HCT116 (cell line): ENCODE measurements around the gene PITPNM1. TPM values are rescaled to one million over a fixed set of nuclear protein-coding genes. Genes with fewer than 3 reads are reported as not detected.

ENCODE experiments used
- ATAC-seq: fragments of 200-7000 bp; cut with Tn5 transposase; 2 replicates; pipeline ENCODE4 v1.9.1; 2020; ENCODE audit warnings: mild to moderate bottlenecking, moderate library complexity
- BruUV-seq: library from RNA; stranded (reverse); fragments of 400-500 nt; replicated peaks from 2 replicates; lab custom pipeline; 2021; lab: Mats Ljungman, UMichigan
- CTCF ChIA-PET: fragments of 300-600 bp; sonication (Branson Sonifier 250); formaldehyde crosslinking; loops from one replicate; lab custom pipeline; 2021; ENCODE audit warnings: antibody characterized with exemption; lab: Charles Lee
- POLR2A ChIA-PET: fragments of 300-600, 350-600 bp; sonication (Branson Sonifier 250); formaldehyde crosslinking; loops from one replicate; lab custom pipeline; 2021; ENCODE audit warnings: antibody characterized with exemption; lab: Charles Lee
- RAD21 ChIA-PET, 2 experiments: fragments of 300-600 bp; sonication (Branson Sonifier 250); formaldehyde crosslinking; loops; one replicate each; lab custom pipeline; 2023; ENCODE audit warnings: low total read pairs in 2 of 2; ENCODE audit not compliant: uncharacterized antibody in 2 of 2, unreplicated experiment in 2 of 2, low non-redundant PET in 1 of 2; lab: Charles Lee
- DNase-seq: peaks from one replicate; pipeline ENCODE4 v3.0.0-alpha.2; 2010; ENCODE audit warnings: low read depth, low spot score
- H2AFZ ChIP-seq: fragments of 200-600 bp; shearing (Covaris generic), sonication (generic); 2 replicates; pipeline ENCODE4 v1.6.1; 2017; ENCODE audit warnings: low read depth, mixed run types, mixed read lengths, antibody characterized with exemption, low read length; ENCODE audit not compliant: poor library complexity, severe bottlenecking
- H3K27ac ChIP-seq: 2 replicates; pipeline ENCODE4 v1.5.1; 2012; ENCODE audit warnings: low read depth, low read length
- H3K27me3 ChIP-seq: fragments of 200-600 bp; sonication (generic); 2 replicates; pipeline ENCODE4 v1.6.1; 2016; ENCODE audit warnings: mixed run types, low read length, mixed read lengths; ENCODE audit not compliant: insufficient read depth
- H3K36me3 ChIP-seq, 2 experiments: fragments of 200-500 bp in 1 of 2; fragments of 200-600 bp in 1 of 2; sonication (Bioruptor generic) in 1 of 2; sonication (generic) in 1 of 2; 2 replicates each; pipeline versions ENCODE4 v1.5.1 to v1.6.1; 2014 to 2016; ENCODE audit warnings: low read length in 2 of 2, inconsistent platforms in 1 of 2, mixed read lengths in 1 of 2, mixed run types in 1 of 2; ENCODE audit not compliant: insufficient read depth in 2 of 2, control insufficient read depth in 1 of 2
- H3K4me1 ChIP-seq, 2 experiments: fragments of 200-600 bp in 1 of 2; sonication (generic) in 1 of 2; 2 replicates each; pipeline versions ENCODE4 v1.5.1 to v1.6.1; 2012 to 2017; ENCODE audit warnings: low read length in 2 of 2, inconsistent platforms in 1 of 2, mild to moderate bottlenecking in 1 of 2, mixed read lengths in 1 of 2, mixed run types in 1 of 2, moderate library complexity in 1 of 2; ENCODE audit not compliant: insufficient read depth in 2 of 2, control insufficient read depth in 1 of 2
- H3K4me2 ChIP-seq: fragments of 200-600 bp; sonication (generic); 2 replicates; pipeline ENCODE4 v1.6.1; 2017; ENCODE audit warnings: mixed run types, low read length, mixed read lengths
- H3K4me3 ChIP-seq, 2 experiments: fragments of 200-600 bp in 1 of 2; sonication (generic) in 1 of 2; replicated peaks in 1 of 2; 2 replicates each; pipeline ENCODE4 v1.5.1; 2011 to 2016; ENCODE audit warnings: low read length in 2 of 2, control low read depth in 1 of 2, low read depth in 1 of 2, mild to moderate bottlenecking in 1 of 2, mixed read lengths in 1 of 2, mixed run types in 1 of 2
- H3K79me2 ChIP-seq: fragments of 200-600 bp; sonication (generic); 2 replicates; pipeline ENCODE4 v1.6.1; 2017; ENCODE audit warnings: mild to moderate bottlenecking, mixed run types, low read length, moderate library complexity, mixed read lengths; ENCODE audit not compliant: insufficient read depth
- H3K9ac ChIP-seq: fragments of 200-600 bp; sonication (generic); 2 replicates; pipeline ENCODE4 v1.6.1; 2016; ENCODE audit warnings: low read length, mixed read lengths
- H3K9me2 ChIP-seq: fragments of 200-600 bp; sonication (generic), shearing (Covaris generic); 2 replicates; pipeline ENCODE4 v1.6.1; 2017; ENCODE audit warnings: mixed run types, mild to moderate bottlenecking, moderate library complexity; ENCODE audit not compliant: insufficient read depth
- H3K9me3 ChIP-seq, 2 experiments: fragments of 200-500 bp in 1 of 2; fragments of 200-600 bp in 1 of 2; sonication (Bioruptor generic) in 1 of 2; sonication (generic) in 1 of 2; 2 replicates each; pipeline ENCODE4 v1.6.1; 2014 to 2017; ENCODE audit warnings: low read length in 2 of 2, mixed read lengths in 2 of 2, inconsistent platforms in 1 of 2, low read depth in 1 of 2, mild to moderate bottlenecking in 1 of 2, mixed run types in 1 of 2, moderate library complexity in 1 of 2; ENCODE audit not compliant: control insufficient read depth in 1 of 2, insufficient read depth in 1 of 2
- H4K20me1 ChIP-seq: fragments of 200-600 bp; sonication (generic), shearing (Covaris generic); 2 replicates; pipeline ENCODE4 v1.6.1; 2017; ENCODE audit warnings: mixed run types, mild to moderate bottlenecking, moderate library complexity; ENCODE audit not compliant: insufficient read depth
- CBX3 ChIP-seq: IDR thresholded peaks from 2 replicates; pipeline ENCODE4 v1.6.1; 2012; ENCODE audit warnings: low read depth
- EGR1 ChIP-seq: IDR thresholded peaks from 2 replicates; pipeline ENCODE4 v1.6.1; 2012; ENCODE audit warnings: low read depth
- ELF1 ChIP-seq: IDR thresholded peaks from 2 replicates; pipeline ENCODE4 v1.6.1; 2012; ENCODE audit warnings: low read depth, borderline replicate concordance
- FOSL1 ChIP-seq: IDR thresholded peaks from 2 replicates; pipeline ENCODE4 v1.6.1; 2012; ENCODE audit warnings: low read depth
- JUND ChIP-seq: IDR thresholded peaks from 2 replicates; pipeline ENCODE4 v1.6.1; 2012
- POLR2AphosphoS5 ChIP-seq: IDR thresholded peaks from 2 replicates; pipeline ENCODE4 v1.6.1; 2011; ENCODE audit warnings: mild to moderate bottlenecking, low read depth, low read length, moderate library complexity
- RAD21 ChIP-seq: IDR thresholded peaks from 2 replicates; pipeline ENCODE4 v1.6.1; 2012; ENCODE audit warnings: low read depth, mild to moderate bottlenecking
- REST ChIP-seq: IDR thresholded peaks from 2 replicates; pipeline ENCODE4 v1.6.1; 2012; ENCODE audit warnings: low read depth
- SP1 ChIP-seq: IDR thresholded peaks from 2 replicates; pipeline ENCODE4 v1.6.1; 2012; ENCODE audit warnings: low read depth
- TCF7L2 ChIP-seq: IDR thresholded peaks from 2 replicates; pipeline ENCODE4 v1.7.0; 2011; ENCODE audit warnings: borderline replicate concordance, inconsistent platforms; ENCODE audit not compliant: insufficient read depth, insufficient read length; ENCODE audit errors: extremely low read depth
- YY1 ChIP-seq: IDR thresholded peaks from 2 replicates; pipeline ENCODE4 v1.6.1; 2011; ENCODE audit warnings: low read length, low read depth, moderate library complexity, mild to moderate bottlenecking; ENCODE audit not compliant: insufficient replicate concordance; ENCODE audit errors: extremely low read depth
- ZNF274 ChIP-seq: fragments of 200-500 bp; sonication (Bioruptor generic); IDR thresholded peaks from 2 replicates; pipeline ENCODE4 v1.6.1; 2014; ENCODE audit warnings: mild to moderate bottlenecking, low read depth, low read length, inconsistent platforms
- intact Hi-C: fragments of 100-400 bp; cut with micrococcal nuclease; formaldehyde crosslinking; loops from 2 replicates; pipeline ENCODE4 v1.10.0; 2022
- total RNA-seq: library from RNA; stranded (reverse); gene quantifications from one replicate; pipeline ENCODE4 v1.2.1, GENCODE V29; 2021; ENCODE audit not compliant: unreplicated experiment
- TF ChIP-seq, protein P1 (sequence below): IDR thresholded peaks from 2 replicates; pipeline ENCODE4 v1.6.1; 2012
- TF ChIP-seq, protein P2 (sequence below): IDR thresholded peaks from 2 replicates; pipeline ENCODE4 v1.6.1; 2011; ENCODE audit warnings: mild to moderate bottlenecking, low read length, moderate library complexity; ENCODE audit not compliant: insufficient replicate concordance; ENCODE audit errors: extremely low read depth
- TF ChIP-seq, protein P3 (sequence below), 3 experiments: fragments of 200-600 bp in 1 of 3; sonication (generic) in 1 of 3; IDR thresholded peaks in 2 of 3; conservative IDR thresholded peaks in 1 of 3; 2 replicates each; pipeline ENCODE4 v1.5.1; 2012 to 2017; ENCODE audit warnings: low read depth in 2 of 3, low read length in 2 of 3, antibody characterized with exemption in 1 of 3, borderline replicate concordance in 1 of 3, control low read depth in 1 of 3, mild to moderate bottlenecking in 1 of 3, mixed read lengths in 1 of 3, mixed run types in 1 of 3, moderate library complexity in 1 of 3; ENCODE audit not compliant: insufficient read depth in 1 of 3

The PITPNM1 gene
- total RNA-seq, 1 experiment from 2014 or later: 79.5 TPM

DNA sequence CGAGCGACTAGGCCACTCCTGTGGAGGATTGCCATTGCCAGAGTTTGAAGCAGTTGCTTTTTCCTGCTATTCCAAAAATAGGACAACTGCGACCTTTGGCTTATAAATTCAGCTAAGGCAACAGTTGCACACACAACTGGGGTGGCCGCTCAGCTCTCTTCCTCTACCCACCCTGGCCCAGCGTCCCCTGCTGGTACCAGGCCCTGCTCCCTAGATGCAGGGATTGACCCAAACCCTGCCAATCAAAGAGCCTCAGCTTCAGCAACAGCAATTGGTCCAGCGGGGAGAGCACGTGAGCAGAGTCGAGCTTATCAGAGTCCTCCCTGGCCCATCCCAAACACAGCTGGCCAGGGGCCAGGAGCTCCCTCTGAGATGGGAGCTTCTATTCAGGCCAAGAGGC, 40.1 kb upstream of the PITPNM1 start:
- no peak overlapping the region for H2AFZ ChIP-seq
- TF ChIP-seq SP1 (no peak), EGR1 (no peak), JUND (no peak), TCF7L2 (no peak), RAD21 (no peak), YY1 (no peak), CBX3 (no peak), ELF1 (no peak), FOSL1 (no peak), REST (no peak), POLR2AphosphoS5 (no peak), ZNF274 (no peak)
- TF ChIP-seq, protein P1, sequence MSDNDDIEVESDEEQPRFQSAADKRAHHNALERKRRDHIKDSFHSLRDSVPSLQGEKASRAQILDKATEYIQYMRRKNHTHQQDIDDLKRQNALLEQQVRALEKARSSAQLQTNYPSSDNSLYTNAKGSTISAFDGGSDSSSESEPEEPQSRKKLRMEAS: no peak
- TF ChIP-seq, protein P2, sequence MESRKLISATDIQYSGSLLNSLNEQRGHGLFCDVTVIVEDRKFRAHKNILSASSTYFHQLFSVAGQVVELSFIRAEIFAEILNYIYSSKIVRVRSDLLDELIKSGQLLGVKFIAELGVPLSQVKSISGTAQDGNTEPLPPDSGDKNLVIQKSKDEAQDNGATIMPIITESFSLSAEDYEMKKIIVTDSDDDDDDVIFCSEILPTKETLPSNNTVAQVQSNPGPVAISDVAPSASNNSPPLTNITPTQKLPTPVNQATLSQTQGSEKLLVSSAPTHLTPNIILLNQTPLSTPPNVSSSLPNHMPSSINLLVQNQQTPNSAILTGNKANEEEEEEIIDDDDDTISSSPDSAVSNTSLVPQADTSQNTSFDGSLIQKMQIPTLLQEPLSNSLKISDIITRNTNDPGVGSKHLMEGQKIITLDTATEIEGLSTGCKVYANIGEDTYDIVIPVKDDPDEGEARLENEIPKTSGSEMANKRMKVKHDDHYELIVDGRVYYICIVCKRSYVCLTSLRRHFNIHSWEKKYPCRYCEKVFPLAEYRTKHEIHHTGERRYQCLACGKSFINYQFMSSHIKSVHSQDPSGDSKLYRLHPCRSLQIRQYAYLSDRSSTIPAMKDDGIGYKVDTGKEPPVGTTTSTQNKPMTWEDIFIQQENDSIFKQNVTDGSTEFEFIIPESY: no peak
- TF ChIP-seq, protein P3, sequence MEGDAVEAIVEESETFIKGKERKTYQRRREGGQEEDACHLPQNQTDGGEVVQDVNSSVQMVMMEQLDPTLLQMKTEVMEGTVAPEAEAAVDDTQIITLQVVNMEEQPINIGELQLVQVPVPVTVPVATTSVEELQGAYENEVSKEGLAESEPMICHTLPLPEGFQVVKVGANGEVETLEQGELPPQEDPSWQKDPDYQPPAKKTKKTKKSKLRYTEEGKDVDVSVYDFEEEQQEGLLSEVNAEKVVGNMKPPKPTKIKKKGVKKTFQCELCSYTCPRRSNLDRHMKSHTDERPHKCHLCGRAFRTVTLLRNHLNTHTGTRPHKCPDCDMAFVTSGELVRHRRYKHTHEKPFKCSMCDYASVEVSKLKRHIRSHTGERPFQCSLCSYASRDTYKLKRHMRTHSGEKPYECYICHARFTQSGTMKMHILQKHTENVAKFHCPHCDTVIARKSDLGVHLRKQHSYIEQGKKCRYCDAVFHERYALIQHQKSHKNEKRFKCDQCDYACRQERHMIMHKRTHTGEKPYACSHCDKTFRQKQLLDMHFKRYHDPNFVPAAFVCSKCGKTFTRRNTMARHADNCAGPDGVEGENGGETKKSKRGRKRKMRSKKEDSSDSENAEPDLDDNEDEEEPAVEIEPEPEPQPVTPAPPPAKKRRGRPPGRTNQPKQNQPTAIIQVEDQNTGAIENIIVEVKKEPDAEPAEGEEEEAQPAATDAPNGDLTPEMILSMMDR (IDR thresholded peaks at IDR 0.05 in 2 of 3, conservative IDR thresholded peaks at IDR 0.05 in 1 of 3; ENCODE audit: borderline replicate concordance in 1 of 3, insufficient read depth in 1 of 3, low read depth in 2 of 3, low read length in 2 of 3): no peak
- intact Hi-C loops: no loop called here
- H3K9ac ChIP-seq: no peak overlapping the region
- H3K79me2 ChIP-seq: no peaks in the 10 kb centered on the region
- no peaks in the 10 kb centered on the region for H3K36me3 ChIP-seq
- no peaks in the 10 kb centered on the region for H3K27me3 ChIP-seq
- ChIA-PET RAD21 (no interaction called here), POLR2A (no interaction called here), CTCF (no interaction called here)
- no peak overlapping the region for H3K27ac ChIP-seq
- H4K20me1 ChIP-seq: no peaks in the 10 kb centered on the region
- no peak overlapping the region for H3K4me2 ChIP-seq
- H3K9me2 ChIP-seq: no peaks in the 10 kb centered on the region
- BruUV-seq: no TSS peak
- H3K4me3 ChIP-seq: no peak overlapping the region
- no peaks in the 10 kb centered on the region for H3K4me1 ChIP-seq
- no peaks in the 10 kb centered on the region for H3K9me3 ChIP-seq
- DNase-seq: no peak
- peak; percentile 44 for ATAC-seq
